ENCODE measurements around the gene NPHP4.

Gene NPHP4

GRCh38 chr1:5832916-5833895 lies 159.0 kb downstream of the NPHP4 start:
- H3K9me2 ChIP-seq (ENCODE audit: low read depth, low read length): no peaks in the 10 kb centered on the region
- H3K4me3 ChIP-seq (ENCODE audit: low read depth, low read length, poor library complexity, severe bottlenecking): no peak overlapping the region
- H3F3A ChIP-seq (ENCODE audit: insufficient read depth, low read length): no peaks in the 10 kb centered on the region
- no peaks in the 10 kb centered on the region for H3K4me1 ChIP-seq (ENCODE audit: insufficient read depth, low read length, severe bottlenecking)
- no peaks in the 10 kb centered on the region for H4K20me1 ChIP-seq (ENCODE audit: insufficient read depth, low read length)
- H3K36me3 ChIP-seq (ENCODE audit: insufficient read depth, low read length): no peaks in the 10 kb centered on the region
- H3K79me2 ChIP-seq (ENCODE audit: insufficient read depth, low read length): no peaks in the 10 kb centered on the region
- no peak overlapping the region for H3K9ac ChIP-seq (ENCODE audit: low read length)
- no peaks in the 10 kb centered on the region for H3K9me3 ChIP-seq (ENCODE audit: low read length)
- TF ChIP-seq CTCF (IDR thresholded peaks at IDR 0.05; ENCODE audit: low read length) (no peak), EZH2 (IDR thresholded peaks at IDR 0.05; ENCODE audit: borderline replicate concordance, low read length) (no peak)
- no peaks in the 10 kb centered on the region for H3K27me3 ChIP-seq (ENCODE audit: insufficient read depth, low read length)
- no peak overlapping the region for H3K27ac ChIP-seq (ENCODE audit: low read depth, low read length, poor library complexity, severe bottlenecking)
- no peak overlapping the region for H2AFZ ChIP-seq (ENCODE audit: low read length)
- no peak overlapping the region for H3K4me2 ChIP-seq (ENCODE audit: low read length)

GRCh38 chr1:5831600-5832335 lies 160.5 kb downstream of the NPHP4 start:
- Histone ChIP-seq H3K79me2 (ENCODE audit: insufficient read depth, low read length) (no peaks in the 10 kb centered on the region), H3K4me3 (ENCODE audit: low read depth, low read length, poor library complexity, severe bottlenecking) (no peak overlapping the region), H3K4me2 (ENCODE audit: low read length) (no peak overlapping the region), H2AFZ (ENCODE audit: low read length) (no peak overlapping the region), H3K27me3 (ENCODE audit: insufficient read depth, low read length) (no peaks in the 10 kb centered on the region), H3K4me1 (ENCODE audit: insufficient read depth, low read length, severe bottlenecking) (no peaks in the 10 kb centered on the region), H4K20me1 (ENCODE audit: insufficient read depth, low read length) (no peaks in the 10 kb centered on the region), H3K9me2 (ENCODE audit: low read depth, low read length) (no peaks in the 10 kb centered on the region), H3F3A (ENCODE audit: insufficient read depth, low read length) (no peaks in the 10 kb centered on the region), H3K27ac (ENCODE audit: low read depth, low read length, poor library complexity, severe bottlenecking) (no peak overlapping the region), H3K9me3 (ENCODE audit: low read length) (no peaks in the 10 kb centered on the region), H3K9ac (ENCODE audit: low read length) (no peak overlapping the region), H3K36me3 (ENCODE audit: insufficient read depth, low read length) (no peaks in the 10 kb centered on the region)
- no peak for TF ChIP-seq EZH2 (IDR thresholded peaks at IDR 0.05; ENCODE audit: borderline replicate concordance, low read length)
- TF ChIP-seq CTCF (IDR thresholded peaks at IDR 0.05; ENCODE audit: low read length): no peak

- no peak overlapping the region for H3K27ac ChIP-seq (ENCODE audit: low read depth, low read length, poor library complexity, severe bottlenecking)
- no peaks in the 10 kb centered on the region for H3K4me1 ChIP-seq (ENCODE audit: insufficient read depth, low read length, severe bottlenecking)
- no peaks in the 10 kb centered on the region for H3K27me3 ChIP-seq (ENCODE audit: insufficient read depth, low read length)
- H3K9me3 ChIP-seq (ENCODE audit: low read length): no peaks in the 10 kb centered on the region
- H2AFZ ChIP-seq (ENCODE audit: low read length): no peak overlapping the region
- TF ChIP-seq EZH2 (IDR thresholded peaks at IDR 0.05; ENCODE audit: borderline replicate concordance, low read length) (no peak), CTCF (IDR thresholded peaks at IDR 0.05; ENCODE audit: low read length) (peak; percentile 28; the same call in 1 of the 2 replicates)
- H4K20me1 ChIP-seq (ENCODE audit: insufficient read depth, low read length): no peaks in the 10 kb centered on the region
- H3K4me2 ChIP-seq (ENCODE audit: low read length): no peak overlapping the region
- H3K4me3 ChIP-seq (ENCODE audit: low read depth, low read length, poor library complexity, severe bottlenecking): no peak overlapping the region
- no peaks in the 10 kb centered on the region for H3K79me2 ChIP-seq (ENCODE audit: insufficient read depth, low read length)
- no peaks in the 10 kb centered on the region for H3K36me3 ChIP-seq (ENCODE audit: insufficient read depth, low read length)
- no peak overlapping the region for H3K9ac ChIP-seq (ENCODE audit: low read length)
- H3F3A ChIP-seq (ENCODE audit: insufficient read depth, low read length): no peaks in the 10 kb centered on the region
- no peaks in the 10 kb centered on the region for H3K9me2 ChIP-seq (ENCODE audit: low read depth, low read length)
Observed at GRCh38 chr1:5830771-5831599, 161.2 kb downstream of the NPHP4 start.

Data from OCI-LY1 (cell line).